Peyer's patch (tissue), 4 donors: ENCODE data around the gene KIAA0040.

ENCODE experiments used
- POLR2A ChIP-seq, 2 donors: fragments of 450-650 bp; IDR thresholded peaks; one replicate each; pipeline ENCODE4 v1.5.1; 2017; ENCODE audit warnings: antibody characterized with exemption in 2 of 2, mild to moderate bottlenecking in 2 of 2, moderate library complexity in 2 of 2
- TF ChIP-seq, protein P1 (sequence below), 6 experiments: fragments of 450-650 bp in 4 of 6; fragments of 200-600 bp in 2 of 6; sonication (generic) in 1 of 6; IDR thresholded peaks; one replicate each; pipeline ENCODE4 v1.5.1; 2017 to 2019; ENCODE audit warnings: antibody characterized with exemption in 6 of 6, mild to moderate bottlenecking in 3 of 6, moderate library complexity in 1 of 6

GRCh38 chr1:175237389-175237788 lies 44.8 kb upstream of the KIAA0040 start:
- TF ChIP-seq, protein P1, sequence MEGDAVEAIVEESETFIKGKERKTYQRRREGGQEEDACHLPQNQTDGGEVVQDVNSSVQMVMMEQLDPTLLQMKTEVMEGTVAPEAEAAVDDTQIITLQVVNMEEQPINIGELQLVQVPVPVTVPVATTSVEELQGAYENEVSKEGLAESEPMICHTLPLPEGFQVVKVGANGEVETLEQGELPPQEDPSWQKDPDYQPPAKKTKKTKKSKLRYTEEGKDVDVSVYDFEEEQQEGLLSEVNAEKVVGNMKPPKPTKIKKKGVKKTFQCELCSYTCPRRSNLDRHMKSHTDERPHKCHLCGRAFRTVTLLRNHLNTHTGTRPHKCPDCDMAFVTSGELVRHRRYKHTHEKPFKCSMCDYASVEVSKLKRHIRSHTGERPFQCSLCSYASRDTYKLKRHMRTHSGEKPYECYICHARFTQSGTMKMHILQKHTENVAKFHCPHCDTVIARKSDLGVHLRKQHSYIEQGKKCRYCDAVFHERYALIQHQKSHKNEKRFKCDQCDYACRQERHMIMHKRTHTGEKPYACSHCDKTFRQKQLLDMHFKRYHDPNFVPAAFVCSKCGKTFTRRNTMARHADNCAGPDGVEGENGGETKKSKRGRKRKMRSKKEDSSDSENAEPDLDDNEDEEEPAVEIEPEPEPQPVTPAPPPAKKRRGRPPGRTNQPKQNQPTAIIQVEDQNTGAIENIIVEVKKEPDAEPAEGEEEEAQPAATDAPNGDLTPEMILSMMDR (IDR thresholded peaks at IDR 0.05), result no peak
- no peak for TF ChIP-seq POLR2A (IDR thresholded peaks at IDR 0.05)
